WTC11 (cell line): ENCODE data around the gene SERTAD3. TPM values are rescaled to one million over a fixed set of nuclear protein-coding genes. Genes with fewer than 3 reads are reported as not detected.

Experiments used
- ARID4B ChIP-seq: sonication (generic); formaldehyde crosslinking; IDR thresholded peaks from 2 replicates; pipeline ENCODE4 v1.8.0; 2023; ENCODE audit warnings: missing genetic modification reagents, mild to moderate bottlenecking, borderline replicate concordance
- ATF6 ChIP-seq: sonication (generic); formaldehyde crosslinking; IDR thresholded peaks from 2 replicates; pipeline ENCODE4 v1.8.1; 2023; ENCODE audit warnings: mild to moderate bottlenecking, missing genetic modification reagents
- E2F4 ChIP-seq: sonication (generic); formaldehyde crosslinking; IDR thresholded peaks from 2 replicates; pipeline ENCODE4 v1.8.1; 2022; ENCODE audit warnings: low read depth, mild to moderate bottlenecking, moderate library complexity, missing genetic modification reagents, borderline replicate concordance
- GABPB1 ChIP-seq: sonication (generic); formaldehyde crosslinking; IDR thresholded peaks from 2 replicates; pipeline ENCODE4 v1.8.1; 2023; ENCODE audit warnings: mild to moderate bottlenecking, missing genetic modification reagents
- GRHL2 ChIP-seq: fragments of 250-450 bp; sonication (Bioruptor Pico); IDR thresholded peaks from 2 replicates; pipeline ENCODE4 v1.8.0; 2022; ENCODE audit warnings: mild to moderate bottlenecking, moderate library complexity; ENCODE audit not compliant: insufficient replicate concordance, severe bottlenecking
- PRDM15 ChIP-seq: sonication (generic); formaldehyde crosslinking; IDR thresholded peaks from 2 replicates; pipeline ENCODE4 v1.8.0; 2022; ENCODE audit warnings: missing genetic modification reagents
- PRRX2 ChIP-seq: fragments of 250-450 bp; sonication (Bioruptor Pico); IDR thresholded peaks from 2 replicates; pipeline ENCODE4 v1.8.0; 2021; ENCODE audit warnings: mild to moderate bottlenecking
- ZNF232 ChIP-seq: sonication (generic); formaldehyde crosslinking; IDR thresholded peaks from 2 replicates; pipeline ENCODE4 v1.8.0; 2022; ENCODE audit warnings: mild to moderate bottlenecking, missing genetic modification reagents
- ZNF423 ChIP-seq: fragments of 250-450 bp; sonication (Bioruptor Pico); IDR thresholded peaks from 2 replicates; pipeline ENCODE4 v2.1.2; 2022; ENCODE audit warnings: mild to moderate bottlenecking, moderate library complexity
- ZNF425 ChIP-seq: fragments of 250-450 bp; sonication (Bioruptor Pico); conservative IDR thresholded peaks from 2 replicates; pipeline ENCODE4 v1.9.0; 2021; ENCODE audit warnings: mild to moderate bottlenecking
- ZNF512 ChIP-seq: sonication (generic); formaldehyde crosslinking; IDR thresholded peaks from 2 replicates; pipeline ENCODE4 v1.8.1; 2022; ENCODE audit warnings: missing genetic modification reagents, borderline replicate concordance
- total RNA-seq: library from RNA; stranded (reverse); gene quantifications from 3 replicates; pipeline ENCODE4 v1.2.3, GENCODE V29; 2021

SERTAD3 gene
- total RNA-seq, 1 experiment from 2014 or later, result 33.6 TPM

GRCh38 chr19:40431698-40432097 is 12.4 kb downstream of the SERTAD3 start (continued):
- TF ChIP-seq ZNF512 (CRISPR knock-in tag) (no peak), PRRX2 (no peak), ARID4B (CRISPR knock-in tag) (no peak), ZNF425 (CRISPR knock-in tag) (no peak), PRDM15 (CRISPR knock-in tag) (no peak), GRHL2 (CRISPR knock-in tag) (no peak), ZNF423 (CRISPR knock-in tag) (no peak), ATF6 (no peak), GABPB1 (CRISPR knock-in tag) (no peak), ZNF232 (CRISPR knock-in tag) (no peak), E2F4 (CRISPR knock-in tag) (no peak)
